Neural progenitor cell (in vitro differentiated cells): ENCODE data around the gene HDDC3.

Source experiments
- CTCF ChIP-seq: fragments of 200-600 bp; sonication (generic); IDR thresholded peaks from 2 replicates; pipeline ENCODE4 v1.5.1; 2017; ENCODE audit warnings: antibody characterized with exemption, mild to moderate bottlenecking
- EZH2 ChIP-seq: fragments of 200-600 bp; sonication (generic); IDR thresholded peaks from 2 replicates; pipeline ENCODE4 v1.6.1; 2017; ENCODE audit warnings: antibody characterized with exemption, mild to moderate bottlenecking, moderate library complexity
- EZH2phosphoT487 ChIP-seq: fragments of 200-600 bp; sonication (generic); IDR thresholded peaks from 2 replicates; pipeline ENCODE4 v1.6.1; 2017; ENCODE audit warnings: antibody characterized with exemption

GRCh38 chr15:90881978-90882721 is 50.2 kb downstream of the HDDC3 start:
- TF ChIP-seq CTCF (no peak), EZH2 (no peak), EZH2phosphoT487 (no peak)
